H9 (cell line): ENCODE measurements around the gene TMEM272. TPM values are rescaled to one million over a fixed set of nuclear protein-coding genes. Genes with fewer than 3 reads are reported as not detected.

Source experiments
- DNase-seq: peaks from one replicate; pipeline ENCODE4 v3.0.0-alpha.2; 2017
- H2AFZ ChIP-seq: one replicate; pipeline ENCODE4 v1.6.1; 2013; ENCODE audit warnings: mild to moderate bottlenecking, low read length, control low read depth, moderate library complexity
- H2AK5ac ChIP-seq: 2 replicates; pipeline ENCODE4 v1.6.1; 2013; ENCODE audit warnings: low read length, control low read depth, mixed read lengths; ENCODE audit not compliant: insufficient read length
- H2BK120ac ChIP-seq: one replicate; pipeline ENCODE4 v1.6.1; 2013; ENCODE audit warnings: low read depth, mild to moderate bottlenecking, low read length, control low read depth, inconsistent platforms; ENCODE audit not compliant: poor library complexity, severe bottlenecking
- H2BK12ac ChIP-seq: 2 replicates; pipeline ENCODE4 v1.6.1; 2013; ENCODE audit warnings: low read length, control low read depth, mixed read lengths, low read depth; ENCODE audit not compliant: insufficient read length
- H2BK15ac ChIP-seq: 2 replicates; pipeline ENCODE4 v1.6.1; 2013; ENCODE audit warnings: low read depth, low read length, control low read depth
- H2BK20ac ChIP-seq: one replicate; pipeline ENCODE4 v1.6.1; 2013; ENCODE audit warnings: low read depth, mild to moderate bottlenecking, low read length, control low read depth, inconsistent platforms; ENCODE audit not compliant: poor library complexity, severe bottlenecking
- H2BK5ac ChIP-seq: 2 replicates; pipeline ENCODE4 v1.6.1; 2013; ENCODE audit warnings: low read length, control low read depth, mixed read lengths; ENCODE audit not compliant: insufficient read length
- H3K14ac ChIP-seq: 2 replicates; pipeline ENCODE4 v1.6.1; 2013; ENCODE audit warnings: low read length, control low read depth; ENCODE audit not compliant: insufficient read depth
- H3K18ac ChIP-seq: 2 replicates; pipeline ENCODE4 v1.6.1; 2013; ENCODE audit warnings: low read depth, mild to moderate bottlenecking, mixed read lengths, low read length, control low read depth; ENCODE audit not compliant: insufficient read length
- H3K23ac ChIP-seq: 2 replicates; pipeline ENCODE4 v1.6.1; 2013; ENCODE audit warnings: low read length, control low read depth, mixed read lengths, low read depth; ENCODE audit not compliant: insufficient read length
- H3K23me2 ChIP-seq: 2 replicates; pipeline ENCODE4 v1.6.1; 2013; ENCODE audit warnings: low read depth, mild to moderate bottlenecking, mixed read lengths, low read length, control low read depth; ENCODE audit not compliant: insufficient read length, poor library complexity, severe bottlenecking
- H3K27ac ChIP-seq: 2 replicates; pipeline ENCODE4 v1.5.1; 2013; ENCODE audit warnings: low read length, control low read depth, mixed read lengths, low read depth; ENCODE audit not compliant: insufficient read length
- H3K27me3 ChIP-seq: 2 replicates; pipeline ENCODE4 v1.6.1; 2013; ENCODE audit warnings: low read length, control low read depth, inconsistent platforms; ENCODE audit not compliant: insufficient read depth
- H3K4ac ChIP-seq: 2 replicates; pipeline ENCODE4 v1.6.1; 2013; ENCODE audit warnings: low read depth, mild to moderate bottlenecking, control low read depth, inconsistent platforms, low read length, moderate library complexity
- H3K4me1 ChIP-seq: 2 replicates; pipeline ENCODE4 v1.6.1; 2013; ENCODE audit warnings: low read length, control low read depth, inconsistent platforms; ENCODE audit not compliant: insufficient read depth
- H3K4me2 ChIP-seq: 2 replicates; pipeline ENCODE4 v1.6.1; 2013; ENCODE audit warnings: low read length, control low read depth, mixed read lengths; ENCODE audit not compliant: insufficient read length, insufficient read depth
- H3K56ac ChIP-seq: 2 replicates; pipeline ENCODE4 v1.6.1; 2013; ENCODE audit warnings: low read depth, mild to moderate bottlenecking, mixed read lengths, low read length, control low read depth; ENCODE audit not compliant: insufficient read length
- H3K79me1 ChIP-seq: 2 replicates; pipeline ENCODE4 v1.6.1; 2013; ENCODE audit warnings: low read depth, mild to moderate bottlenecking, moderate library complexity, low read length, control low read depth, inconsistent platforms; ENCODE audit not compliant: insufficient read depth, poor library complexity, severe bottlenecking
- H3K79me2 ChIP-seq: 2 replicates; pipeline ENCODE4 v1.6.1; 2013; ENCODE audit warnings: low read length, control low read depth, inconsistent platforms; ENCODE audit not compliant: insufficient read depth
- H3K9ac ChIP-seq: 2 replicates; pipeline ENCODE4 v1.6.1; 2013; ENCODE audit warnings: low read length, control low read depth, mixed read lengths; ENCODE audit not compliant: insufficient read length; ENCODE audit errors: extremely low read depth
- H3K9me3 ChIP-seq: one replicate; pipeline ENCODE4 v1.6.1; 2013; ENCODE audit warnings: low read depth, low read length, inconsistent platforms; ENCODE audit not compliant: control insufficient read depth
- H3T11ph ChIP-seq: one replicate; pipeline ENCODE4 v1.6.1; 2013; ENCODE audit warnings: mild to moderate bottlenecking, low read length, control low read depth, inconsistent platforms
- H4K20me1 ChIP-seq: one replicate; pipeline ENCODE4 v1.6.1; 2013; ENCODE audit not compliant: control insufficient read depth, insufficient read length, insufficient read depth
- H4K5ac ChIP-seq: 2 replicates; pipeline ENCODE4 v1.6.1; 2013; ENCODE audit warnings: low read depth, mild to moderate bottlenecking, mixed read lengths, low read length, control low read depth; ENCODE audit not compliant: insufficient read length
- H4K8ac ChIP-seq: replicated peaks from 2 replicates; pipeline ENCODE4 v1.6.1; 2013; ENCODE audit warnings: low read length, control low read depth, mixed read lengths, low read depth; ENCODE audit not compliant: insufficient read length
- H4K91ac ChIP-seq: 2 replicates; pipeline ENCODE4 v1.6.1; 2013; ENCODE audit warnings: low read depth, mild to moderate bottlenecking, moderate library complexity, mixed read lengths, low read length, control low read depth; ENCODE audit not compliant: insufficient read length
- H3K27ac Mint-ChIP-seq, 3 experiments: 2 replicates in 2 of 3; 3 replicates in 1 of 3; pipeline ENCODE4 v1.8.0; 2020 to 2021; ENCODE audit warnings: mixed read lengths in 3 of 3, mild to moderate bottlenecking in 1 of 3, moderate library complexity in 1 of 3
- H3K27me3 Mint-ChIP-seq: 2 replicates; pipeline ENCODE4 v1.8.0; 2021; ENCODE audit warnings: low read depth, mild to moderate bottlenecking, moderate library complexity, mixed read lengths
- H3K36me3 Mint-ChIP-seq, 3 experiments: 2 replicates in 2 of 3; 3 replicates in 1 of 3; pipeline ENCODE4 v1.8.0; 2020 to 2021; ENCODE audit warnings: low read depth in 3 of 3, mixed read lengths in 3 of 3; ENCODE audit not compliant: insufficient read depth in 1 of 3
- H3K4me1 Mint-ChIP-seq, 2 experiments: 2 replicates each; pipeline ENCODE4 v1.8.0; 2020; ENCODE audit warnings: mixed read lengths in 2 of 2
- H3K4me3 Mint-ChIP-seq, 2 experiments: 2 replicates in 1 of 2; 3 replicates in 1 of 2; pipeline ENCODE4 v1.8.0; 2020 to 2021; ENCODE audit warnings: mild to moderate bottlenecking in 2 of 2, mixed read lengths in 2 of 2, moderate library complexity in 1 of 2
- H3K9me3 Mint-ChIP-seq, 2 experiments: 2 replicates in 1 of 2; 3 replicates in 1 of 2; pipeline ENCODE4 v1.8.0; 2020; ENCODE audit warnings: mild to moderate bottlenecking in 2 of 2, mixed read lengths in 2 of 2, moderate library complexity in 1 of 2
- CTCF ChIP-seq: fragments of 200-600 bp; sonication (generic); conservative IDR thresholded peaks from 3 replicates; pipeline ENCODE4 v1.8.0; 2021; ENCODE audit warnings: antibody characterized with exemption, mild to moderate bottlenecking
- WGBS: extraction: QIAGEN DNeasy Blood & Tissue Kit; methylation state at CpG from one replicate; pipeline ENCODE4 v1.1.7; 2013; ENCODE audit warnings: missing lambda C conversion rate, low lambda C conversion rate, mixed read lengths; ENCODE audit not compliant: insufficient read length; ENCODE audit errors: extremely low coverage; 5-methylcytosine and 5-hydroxymethylcytosine counted together
- total RNA-seq: library from RNA; stranded (reverse); gene quantifications from 2 replicates; pipeline ENCODE4 v1.2.1, GENCODE V29; 2021

The TMEM272 gene
- total RNA-seq, 1 experiment from 2014 or later, result not detected

DNA sequence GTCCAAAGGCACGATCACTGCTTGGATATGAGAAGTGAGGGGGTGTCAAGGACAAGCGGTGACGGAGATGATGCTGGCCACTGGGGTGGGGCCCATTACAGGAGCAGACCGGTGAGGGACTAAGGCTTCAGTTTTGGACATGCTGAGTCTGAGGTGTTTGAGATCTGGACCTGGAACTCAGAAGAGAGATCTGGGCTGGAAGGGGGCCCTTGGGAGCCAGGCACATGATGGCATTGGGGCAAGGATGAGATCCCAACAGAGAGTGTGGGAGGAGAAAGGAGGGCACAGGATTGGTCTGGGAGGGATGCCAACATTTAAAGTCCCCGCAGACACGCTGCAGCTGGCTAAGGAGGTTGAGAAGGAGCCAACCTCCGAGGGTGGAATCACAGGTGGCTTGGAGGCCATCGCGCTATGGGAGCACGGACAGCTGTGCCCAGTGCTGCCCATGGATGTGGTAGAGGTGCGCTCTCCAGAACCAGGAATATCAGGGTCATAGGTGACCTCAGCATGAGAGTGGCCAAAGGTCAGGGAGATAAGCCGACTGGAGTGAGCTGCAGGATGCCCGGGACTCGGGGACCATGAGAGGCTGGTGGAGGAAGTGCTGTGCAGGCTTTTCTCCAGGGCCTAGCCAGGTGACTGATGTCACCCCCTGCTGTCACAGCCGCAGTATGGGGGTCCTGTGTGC is 62.8 kb downstream of the TMEM272 start:
- no peaks in the 10 kb centered on the region for H4K20me1 ChIP-seq
- Mint-ChIP-seq H3K36me3 (peaks cover 0 to 6% (median 2%) of the 10 kb centered on the region in 3 experiments; a peak in 3 of 7 replicates), H3K27me3 (no peaks in the 10 kb centered on the region), H3K9me3 (no peaks in the 10 kb centered on the region), H3K27ac (peak overlapping the region in 1 of 3 experiments; percentile 61; a peak in 2 of 7 replicates), H3K4me3 (no peak overlapping the region), H3K4me1 (peaks cover 15 to 24% of the 10 kb centered on the region in 2 experiments)
- no peak overlapping the region for H2BK5ac ChIP-seq
- H4K91ac ChIP-seq, result no peak overlapping the region
- H2BK12ac ChIP-seq, result no peak overlapping the region
- H3K9ac ChIP-seq, result no peak overlapping the region
- no peak overlapping the region for H2BK15ac ChIP-seq
- no peak overlapping the region for H3K18ac ChIP-seq
- no peak overlapping the region for H3K4ac ChIP-seq
- H2AK5ac ChIP-seq, result no peak overlapping the region
- no peak overlapping the region for H3K4me2 ChIP-seq
- no peak overlapping the region for H3K14ac ChIP-seq
- H4K8ac ChIP-seq, result no peak overlapping the region
- H3K23ac ChIP-seq, result no peak overlapping the region
- no peak overlapping the region for H3K27ac ChIP-seq
- no peaks in the 10 kb centered on the region for H3K79me1 ChIP-seq
- no peak overlapping the region for H2BK120ac ChIP-seq
- H3K79me2 ChIP-seq, result no peaks in the 10 kb centered on the region
- no peaks in the 10 kb centered on the region for H3K27me3 ChIP-seq
- H3K9me3 ChIP-seq, result no peaks in the 10 kb centered on the region
- no peak overlapping the region for H4K5ac ChIP-seq
- H3T11ph ChIP-seq, result no peak overlapping the region
- H3K4me1 ChIP-seq, result no peaks in the 10 kb centered on the region
- no peak overlapping the region for H2BK20ac ChIP-seq
- H3K23me2 ChIP-seq, result no peaks in the 10 kb centered on the region
- TF ChIP-seq CTCF, result no peak
- no CpG with 5 or more reads among the region's 15 CpGs for WGBS
- H3K56ac ChIP-seq, result no peak overlapping the region
- DNase-seq, result no peak
- H2AFZ ChIP-seq, result no peak overlapping the region
